Esophagus muscularis mucosa (tissue), 3 donors: ENCODE data around the gene PUM2.

Experiments
- CTCF ChIP-seq, 3 experiments: fragments of 200-600 bp in 2 of 3; fragments of 450-650 bp in 1 of 3; sonication (generic) in 2 of 3; IDR thresholded peaks; one replicate each; pipeline ENCODE4 v1.5.1; 2017 to 2019; ENCODE audit warnings: antibody characterized with exemption in 3 of 3, mild to moderate bottlenecking in 2 of 3, moderate library complexity in 1 of 3
- EP300 ChIP-seq: sonication (generic); formaldehyde crosslinking; IDR thresholded peaks from one replicate; pipeline ENCODE4 v1.6.1; 2017; ENCODE audit warnings: antibody characterized with exemption

DNA sequence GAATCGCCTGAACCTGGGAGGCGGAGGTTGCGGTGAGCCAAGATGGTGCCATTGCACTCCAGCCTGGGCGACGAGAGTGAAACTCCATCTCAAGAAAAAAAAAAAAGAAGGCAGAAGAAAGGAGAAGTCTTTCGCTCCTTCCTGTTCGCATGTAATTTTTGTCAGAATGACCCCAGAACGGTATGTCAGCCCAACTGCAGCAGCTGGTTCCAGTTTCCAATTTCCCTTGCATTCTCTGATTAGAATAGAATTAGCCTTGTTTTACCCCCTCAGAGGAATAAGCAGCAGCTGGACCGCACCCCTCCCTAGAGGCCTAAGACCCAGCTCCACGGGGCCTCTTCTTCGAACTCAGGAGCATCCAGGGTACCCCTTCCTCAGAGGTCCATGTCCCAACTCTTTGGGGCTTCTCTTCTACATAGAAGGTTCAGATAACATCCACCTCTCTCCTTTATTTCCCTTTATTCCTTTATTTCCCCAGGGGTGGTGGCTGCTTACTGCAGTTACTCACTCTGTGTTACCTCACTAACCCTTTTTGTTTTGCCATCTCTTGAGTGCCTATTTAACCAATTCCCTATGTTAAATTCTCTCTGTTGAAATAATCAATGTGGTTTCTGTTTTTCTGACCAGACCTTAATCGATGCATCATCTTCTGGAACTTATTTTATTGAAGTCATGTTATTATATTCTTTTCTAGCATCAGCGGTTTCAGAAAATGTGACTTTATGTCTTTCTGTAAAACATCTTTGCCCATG, 7.2 kb upstream of the PUM2 start:
- TF ChIP-seq CTCF (IDR thresholded peaks at IDR 0.05) (no peak), EP300 (no peak)
